Measurements from ENCODE around the gene CTSC.

Gene CTSC

DNA sequence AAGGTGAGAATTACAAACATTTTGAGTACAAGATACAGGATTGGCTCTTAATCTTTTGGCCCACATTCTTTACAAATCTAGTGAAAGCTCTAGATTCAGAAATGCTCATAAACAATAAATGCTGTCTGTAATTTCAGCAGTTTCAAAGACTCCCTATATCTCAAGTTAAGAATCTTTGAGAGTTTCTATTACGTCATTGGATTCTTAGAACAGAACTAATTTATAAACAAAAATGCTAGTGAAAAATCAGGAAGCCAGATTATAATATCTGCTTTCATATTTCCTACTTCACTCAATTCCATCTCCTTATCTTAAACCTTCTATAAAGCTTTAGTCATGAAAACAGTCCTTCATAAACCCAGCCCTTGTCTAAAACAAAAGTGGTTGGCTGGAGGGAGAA lies 32.1 kb downstream of the CTSC start:
- TF ChIP-seq, protein P1, sequence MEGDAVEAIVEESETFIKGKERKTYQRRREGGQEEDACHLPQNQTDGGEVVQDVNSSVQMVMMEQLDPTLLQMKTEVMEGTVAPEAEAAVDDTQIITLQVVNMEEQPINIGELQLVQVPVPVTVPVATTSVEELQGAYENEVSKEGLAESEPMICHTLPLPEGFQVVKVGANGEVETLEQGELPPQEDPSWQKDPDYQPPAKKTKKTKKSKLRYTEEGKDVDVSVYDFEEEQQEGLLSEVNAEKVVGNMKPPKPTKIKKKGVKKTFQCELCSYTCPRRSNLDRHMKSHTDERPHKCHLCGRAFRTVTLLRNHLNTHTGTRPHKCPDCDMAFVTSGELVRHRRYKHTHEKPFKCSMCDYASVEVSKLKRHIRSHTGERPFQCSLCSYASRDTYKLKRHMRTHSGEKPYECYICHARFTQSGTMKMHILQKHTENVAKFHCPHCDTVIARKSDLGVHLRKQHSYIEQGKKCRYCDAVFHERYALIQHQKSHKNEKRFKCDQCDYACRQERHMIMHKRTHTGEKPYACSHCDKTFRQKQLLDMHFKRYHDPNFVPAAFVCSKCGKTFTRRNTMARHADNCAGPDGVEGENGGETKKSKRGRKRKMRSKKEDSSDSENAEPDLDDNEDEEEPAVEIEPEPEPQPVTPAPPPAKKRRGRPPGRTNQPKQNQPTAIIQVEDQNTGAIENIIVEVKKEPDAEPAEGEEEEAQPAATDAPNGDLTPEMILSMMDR (IDR thresholded peaks at IDR 0.05; ENCODE audit: low read depth, low read length, poor library complexity, severe bottlenecking), result no peak
- no peak for TF ChIP-seq EZH2phosphoT487 (IDR thresholded peaks at IDR 0.05; ENCODE audit: borderline replicate concordance, low read length)
- Histone ChIP-seq H3K79me2 (ENCODE audit: control insufficient read depth, low read length) (no peaks in the 10 kb centered on the region), H4K20me1 (ENCODE audit: control insufficient read depth, insufficient read depth, low read depth, low read length) (no peaks in the 10 kb centered on the region), H3K36me3 (ENCODE audit: control insufficient read depth, low read length) (peaks cover 61% of the 10 kb centered on the region), H3K9me3 (ENCODE audit: control insufficient read depth, insufficient read depth, low read length) (no peaks in the 10 kb centered on the region), H3F3A (ENCODE audit: control insufficient read depth, insufficient read depth) (no peaks in the 10 kb centered on the region), H3K4me3 (ENCODE audit: low read length) (no peak overlapping the region), H3K27me3 (ENCODE audit: control insufficient read depth, low read length) (no peaks in the 10 kb centered on the region), H3K27ac (ENCODE audit: low read depth, low read length) (no peak overlapping the region), H3K4me1 (ENCODE audit: control insufficient read depth, low read length) (no peaks in the 10 kb centered on the region), H3K4me2 (ENCODE audit: low read length) (no peak overlapping the region), H3K9me2 (replicated peaks; ENCODE audit: control insufficient read depth, low read length) (no peaks in the 10 kb centered on the region)

DNA sequence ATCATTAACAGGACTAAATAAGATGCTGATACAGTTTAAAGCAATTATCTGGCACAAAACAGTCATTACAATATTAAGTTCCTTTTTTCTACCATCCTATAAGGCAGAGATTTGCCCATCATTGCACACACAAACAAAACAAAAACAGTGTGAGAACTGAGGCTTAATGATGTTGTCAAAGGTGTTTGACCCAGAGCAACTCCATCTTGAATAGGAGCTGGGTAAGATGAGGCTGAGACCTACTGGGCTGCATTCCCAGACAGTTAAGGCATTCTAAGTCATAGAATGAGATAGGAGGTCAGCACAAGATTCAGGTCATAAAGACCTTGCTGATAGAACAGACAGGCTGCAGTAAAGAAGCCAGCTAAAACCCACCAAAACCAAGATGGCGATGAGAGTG lies 33.2 kb downstream of the CTSC start:
- Histone ChIP-seq H3F3A (ENCODE audit: control insufficient read depth, insufficient read depth) (no peaks in the 10 kb centered on the region), H3K36me3 (ENCODE audit: control insufficient read depth, low read length) (peaks cover 70% of the 10 kb centered on the region), H3K4me2 (ENCODE audit: low read length) (no peak overlapping the region), H3K4me1 (ENCODE audit: control insufficient read depth, low read length) (no peaks in the 10 kb centered on the region), H3K9me2 (replicated peaks; ENCODE audit: control insufficient read depth, low read length) (no peaks in the 10 kb centered on the region), H3K27me3 (ENCODE audit: control insufficient read depth, low read length) (no peaks in the 10 kb centered on the region), H4K20me1 (ENCODE audit: control insufficient read depth, insufficient read depth, low read depth, low read length) (no peaks in the 10 kb centered on the region), H3K27ac (ENCODE audit: low read depth, low read length) (no peak overlapping the region), H3K9me3 (ENCODE audit: control insufficient read depth, insufficient read depth, low read length) (no peaks in the 10 kb centered on the region), H3K79me2 (ENCODE audit: control insufficient read depth, low read length) (no peaks in the 10 kb centered on the region), H3K4me3 (ENCODE audit: low read length) (no peak overlapping the region)
- TF ChIP-seq, protein P1 (IDR thresholded peaks at IDR 0.05; ENCODE audit: low read depth, low read length, poor library complexity, severe bottlenecking), result no peak
- no peak for TF ChIP-seq EZH2phosphoT487 (IDR thresholded peaks at IDR 0.05; ENCODE audit: borderline replicate concordance, low read length)

DNA sequence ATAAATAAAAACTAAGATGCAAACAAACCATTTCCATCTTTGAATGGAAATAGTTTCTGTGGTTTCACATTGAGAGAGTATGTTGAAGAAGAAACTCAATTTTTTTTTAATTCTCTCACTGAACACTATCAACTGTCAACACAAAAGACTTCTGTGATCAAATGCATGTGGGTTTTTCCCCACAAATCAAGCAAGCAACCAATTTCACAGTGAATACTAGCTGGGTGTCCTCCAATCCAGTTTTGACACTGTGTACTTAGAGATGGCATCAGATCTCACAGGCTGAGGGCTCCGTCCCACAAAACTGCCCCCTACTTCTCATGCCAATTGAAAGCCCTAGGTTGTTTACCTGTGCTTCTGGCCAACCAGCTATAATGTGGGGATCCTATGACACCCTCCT lies 34.5 kb downstream of the CTSC start:
- Histone ChIP-seq H3K4me3 (ENCODE audit: low read length) (no peak overlapping the region), H3K4me2 (ENCODE audit: low read length) (no peak overlapping the region), H3F3A (ENCODE audit: control insufficient read depth, insufficient read depth) (no peaks in the 10 kb centered on the region), H3K27ac (ENCODE audit: low read depth, low read length) (no peak overlapping the region), H3K27me3 (ENCODE audit: control insufficient read depth, low read length) (no peaks in the 10 kb centered on the region), H4K20me1 (ENCODE audit: control insufficient read depth, insufficient read depth, low read depth, low read length) (no peaks in the 10 kb centered on the region), H3K36me3 (ENCODE audit: control insufficient read depth, low read length) (peaks cover 59% of the 10 kb centered on the region), H3K9me3 (ENCODE audit: control insufficient read depth, insufficient read depth, low read length) (no peaks in the 10 kb centered on the region), H3K79me2 (ENCODE audit: control insufficient read depth, low read length) (no peaks in the 10 kb centered on the region), H3K4me1 (ENCODE audit: control insufficient read depth, low read length) (no peaks in the 10 kb centered on the region), H3K9me2 (replicated peaks; ENCODE audit: control insufficient read depth, low read length) (no peaks in the 10 kb centered on the region)
- TF ChIP-seq, protein P1 (IDR thresholded peaks at IDR 0.05; ENCODE audit: low read depth, low read length, poor library complexity, severe bottlenecking), result no peak
- no peak for TF ChIP-seq EZH2phosphoT487 (IDR thresholded peaks at IDR 0.05; ENCODE audit: borderline replicate concordance, low read length)
